HuH-7 (cell line): ENCODE data around the gene LYG1.

Experiments
- DNase-seq: peaks from one replicate; pipeline ENCODE4 v3.0.0; 2011; ENCODE audit warnings: low spot score

Gene LYG1

DNA sequence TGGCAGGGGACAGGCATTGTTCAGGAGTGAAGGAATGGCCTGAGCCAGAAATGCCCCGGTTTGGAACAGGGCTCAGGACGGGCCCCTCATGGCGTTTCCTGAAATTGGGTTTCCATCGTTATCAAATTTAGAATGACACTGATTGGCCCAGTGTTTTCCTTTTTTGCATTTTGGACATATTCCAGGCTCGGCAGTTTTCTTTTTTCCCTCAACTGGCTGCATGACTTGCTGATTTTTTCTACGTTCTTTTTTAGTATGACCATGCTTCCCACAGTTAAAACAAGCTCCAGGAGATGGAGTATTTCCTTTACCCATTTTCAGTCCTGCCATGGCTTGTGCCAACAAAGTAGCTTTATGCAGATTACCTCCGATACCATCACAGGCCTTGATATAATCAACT lies 25.1 kb downstream of the LYG1 start:
- no peak for DNase-seq

DNA sequence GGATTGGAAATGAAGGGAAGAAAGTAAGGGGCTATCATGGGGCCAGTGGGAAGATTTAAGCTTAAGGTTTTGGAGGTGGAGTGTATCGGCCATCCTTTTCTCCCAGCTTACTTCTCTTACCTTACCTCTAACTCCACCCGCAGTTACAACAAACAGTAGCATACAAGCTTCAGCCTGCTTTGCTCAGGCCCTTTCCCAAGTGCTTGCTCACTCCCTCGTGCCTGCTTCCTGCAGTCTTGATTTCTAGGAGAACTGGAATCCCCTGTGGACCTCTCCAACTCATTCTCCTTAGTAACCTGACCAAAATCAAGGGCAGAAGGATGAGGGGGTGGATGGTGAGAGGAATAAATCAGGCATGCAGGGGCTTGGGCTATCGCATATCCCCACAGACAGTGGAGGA lies 39.8 kb downstream of the LYG1 start:
- no peak for DNase-seq

DNA sequence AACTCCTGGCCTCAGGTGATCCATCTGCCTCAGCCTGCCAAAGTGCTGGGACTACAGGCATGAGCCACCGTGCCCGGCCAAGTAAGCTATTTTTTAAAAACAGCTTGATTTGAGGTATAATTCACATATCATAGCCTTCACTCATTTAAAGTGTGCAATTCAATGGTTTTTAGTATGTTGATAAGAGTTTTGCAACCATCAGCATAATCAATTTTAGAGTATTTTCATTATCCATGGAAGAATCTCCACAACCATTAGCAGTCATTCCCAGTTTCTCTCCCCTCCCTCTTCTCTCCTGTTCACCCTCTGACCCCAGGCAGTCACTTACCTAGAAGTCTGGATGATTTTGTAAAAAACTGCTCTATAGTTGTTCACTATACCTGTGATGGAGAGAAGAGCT lies 40.8 kb downstream of the LYG1 start:
- DNase-seq, result no peak

DNA sequence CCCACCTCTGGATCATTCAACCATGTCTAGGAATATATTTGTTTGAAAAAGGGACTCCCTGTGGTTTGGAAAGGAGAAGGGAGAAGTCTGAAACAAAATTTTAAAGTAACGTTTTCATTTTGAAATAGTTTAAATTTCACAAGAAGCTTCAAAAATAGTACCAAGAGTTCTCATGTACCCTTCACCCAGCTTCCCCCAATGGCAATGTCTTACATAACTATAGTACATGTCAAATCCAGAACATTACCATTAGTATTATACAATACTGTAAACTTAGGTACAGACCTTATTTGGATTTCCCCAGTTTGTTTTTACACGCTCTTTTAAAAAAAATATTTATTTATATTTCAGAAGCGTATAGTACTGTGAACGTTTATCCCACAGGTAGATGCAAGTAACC lies 41.5 kb downstream of the LYG1 start:
- DNase-seq, result no peak

DNA sequence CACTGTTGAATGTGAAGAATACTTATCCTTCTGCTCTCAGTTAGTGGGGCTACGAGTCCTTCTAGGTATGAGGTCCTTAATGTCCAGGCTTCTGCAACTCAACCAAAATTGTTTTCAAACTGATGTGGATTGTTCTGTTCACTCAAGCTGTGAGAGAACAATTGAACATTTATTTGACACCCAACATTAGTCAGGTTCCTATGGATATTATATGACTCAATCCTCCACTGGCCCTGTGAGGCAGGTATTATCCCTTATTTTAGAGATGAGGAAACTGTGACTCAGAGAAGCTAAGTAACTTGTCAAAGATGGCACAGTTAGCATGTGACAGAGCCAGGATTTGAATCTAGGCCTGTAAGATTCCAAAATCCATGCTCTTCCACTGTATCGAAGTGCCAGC lies 44.3 kb downstream of the LYG1 start:
- no peak for DNase-seq

- DNase-seq, result no peak
These were observed 45.3 kb downstream of the LYG1 start, which contains the start of gene LYG2 for GRCh38 chr2:99255491-99256318. Gene LYG2, minus strand, starts transcription at chr2:99255666. Its CDS starts 1,406 bp downstream, at chr2:99254260.

GRCh38 chr2:99249951-99250350 lies 51.0 kb downstream of the LYG1 start:
- no peak for DNase-seq

GRCh38 chr2:99242151-99242550 lies 58.8 kb downstream of the LYG1 start:
- DNase-seq, result no peak

DNA sequence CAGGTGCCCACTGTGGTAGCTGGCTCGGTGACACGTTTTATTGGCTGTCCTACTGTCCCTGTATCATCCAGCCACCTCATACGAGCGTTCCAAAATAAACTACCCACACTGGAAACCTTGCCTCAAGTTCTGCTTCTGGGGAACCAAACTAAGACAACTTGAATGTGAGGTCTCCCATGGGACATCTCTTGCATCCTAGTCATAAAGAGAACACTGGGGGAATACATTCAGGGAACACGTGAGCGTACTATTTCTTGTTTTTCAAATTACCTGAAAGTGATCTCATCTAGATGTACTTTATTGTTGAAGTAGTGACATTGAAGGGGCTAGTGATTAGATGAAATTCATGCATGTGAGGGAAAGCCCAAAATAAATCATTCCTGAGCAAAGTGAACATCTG lies 60.6 kb downstream of the LYG1 start:
- DNase-seq, result no peak

- DNase-seq, result no peak
These were observed 62.4 kb downstream of the LYG1 start for GRCh38 chr2:99238599-99238998.
